GM23338 (cell line): ENCODE data around the gene ATCAY.

ENCODE experiments used
- CREB1 ChIP-seq: fragments of 250-450 bp; sonication (Bioruptor Pico); IDR thresholded peaks from 2 replicates; pipeline ENCODE4 v1.5.0; 2020; ENCODE audit warnings: low read depth, mild to moderate bottlenecking, moderate library complexity
- CTCF ChIP-seq, 2 experiments: fragments of 200-600 bp in 1 of 2; sonication (generic) in 1 of 2; conservative IDR thresholded peaks; 2 replicates each; pipeline versions ENCODE4 v1.5.1 to v1.6.1; 2016 to 2017; ENCODE audit warnings: antibody characterized with exemption in 2 of 2, low read depth in 2 of 2, mild to moderate bottlenecking in 2 of 2, moderate library complexity in 1 of 2
- EZH2 ChIP-seq: fragments of 200-600 bp; sonication (generic); IDR thresholded peaks from one replicate; pipeline ENCODE4 v1.8.0; 2017; ENCODE audit warnings: antibody characterized with exemption, mild to moderate bottlenecking, low read depth; ENCODE audit not compliant: unreplicated experiment
- EZH2phosphoT487 ChIP-seq: fragments of 200-600 bp; sonication (generic); IDR thresholded peaks from one replicate; pipeline ENCODE4 v1.8.1; 2018; ENCODE audit warnings: antibody characterized with exemption; ENCODE audit not compliant: unreplicated experiment
- JUNB ChIP-seq: IDR thresholded peaks from one replicate; pipeline ENCODE4 v1.6.1; 2016; ENCODE audit warnings: antibody characterized with exemption; ENCODE audit not compliant: unreplicated experiment
- STAT1 ChIP-seq: IDR thresholded peaks from one replicate; pipeline ENCODE4 v1.6.1; 2016; ENCODE audit warnings: antibody characterized with exemption; ENCODE audit not compliant: unreplicated experiment

GRCh38 chr19:3863648-3864047, 16.8 kb upstream of the ATCAY start:
- TF ChIP-seq EZH2 (no peak), CTCF (conservative IDR thresholded peaks at IDR 0.05; ENCODE audit: low read depth in 2 of 2) (no peak), EZH2phosphoT487 (no peak), CREB1 (no peak), JUNB (no peak), STAT1 (no peak)
